Measurements from ENCODE around the gene NDC80. TPM values are rescaled to one million over a fixed set of nuclear protein-coding genes. Genes with fewer than 3 reads are reported as not detected.
"Not testable (repeated sequence)": the region's sequence is repeated elsewhere in the genome, so short reads cannot be mapped to it uniquely, and the experiment has no call there.

The NDC80 gene
- 1 to 10 TPM; 1.1 to 2.7 (median 2.5) TPM for total RNA-seq

GRCh38 chr18:2571200-2572170 is at the start of gene NDC80, which contains the start of gene METTL4:
Gene NDC80 (plus strand): TSS chr18:2571557. CDS start chr18:2572986, 1,429 bp downstream.
Gene METTL4 (minus strand): TSS chr18:2571505. CDS start chr18:2567216, 4,289 bp downstream.
- DNase-seq (ENCODE audit: low spot score in 2 of 2), result peak; percentile 86 to 87
- TF ChIP-seq POLR2A (IDR thresholded peaks at IDR 0.05) (peak in 1 of 2 donors; percentile 40), CTCF (IDR thresholded peaks at IDR 0.05) (no peak), POLR2AphosphoS5 (IDR thresholded peaks at IDR 0.05) (peak in 2 of 3 donors; percentile 60 to 70), EP300 (IDR thresholded peaks at IDR 0.05) (no peak)
- H3K27me3 ChIP-seq, result no peaks in the 10 kb centered on the region
- peak within 1 kb of the TSS; percentile 93 for H3K27ac ChIP-seq
- H3K36me3 ChIP-seq, result peaks cover 3% of the 10 kb centered on the region
- H3K9me3 ChIP-seq, result no peaks in the 10 kb centered on the region
- WGBS, result under 1% methylated on average over 43 of the region's 55 CpGs
- H3K4me3 ChIP-seq, result peak within 1 kb of the TSS; percentile 76
- peaks cover 22% of the 10 kb centered on the region for H3K4me1 ChIP-seq

GRCh38 chr18:2522112-2522511 is 49.2 kb upstream of the NDC80 start:
- Histone ChIP-seq H3K9me3 (no peaks in the 10 kb centered on the region), H3K36me3 (no peaks in the 10 kb centered on the region), H3K4me3 (no peak overlapping the region), H3K27me3 (no peaks in the 10 kb centered on the region), H3K27ac (no peak overlapping the region), H3K4me1 (no peaks in the 10 kb centered on the region)
- no peak for DNase-seq (ENCODE audit: low spot score in 2 of 2)
- TF ChIP-seq POLR2A (IDR thresholded peaks at IDR 0.05), result no peak
- no peak for TF ChIP-seq CTCF (IDR thresholded peaks at IDR 0.05)
- no peak for TF ChIP-seq POLR2AphosphoS5 (IDR thresholded peaks at IDR 0.05)
- TF ChIP-seq EP300 (IDR thresholded peaks at IDR 0.05), result no peak
- WGBS, result 89% methylated on average over 4 of the region's 4 CpGs

- H3K9me3 ChIP-seq; H3K27me3 ChIP-seq; H3K4me3 ChIP-seq; H3K4me1 ChIP-seq; DNase-seq (ENCODE audit: low spot score in 2 of 2); H3K27ac ChIP-seq; H3K36me3 ChIP-seq: not testable (repeated sequence)
- 31% methylated on average over 2 of the region's 2 CpGs for WGBS
Measured at GRCh38 chr18:2524794-2525198, 46.6 kb upstream of the NDC80 start.

GRCh38 chr18:2526329-2526728 is 45.0 kb upstream of the NDC80 start:
- Histone ChIP-seq H3K27ac (no peak overlapping the region), H3K9me3 (no peaks in the 10 kb centered on the region), H3K4me1 (no peaks in the 10 kb centered on the region), H3K27me3 (no peaks in the 10 kb centered on the region), H3K4me3 (no peak overlapping the region), H3K36me3 (no peaks in the 10 kb centered on the region)
- 83% methylated on average over 2 of the region's 2 CpGs for WGBS
- no peak for TF ChIP-seq CTCF (IDR thresholded peaks at IDR 0.05)
- TF ChIP-seq POLR2A (IDR thresholded peaks at IDR 0.05), result no peak
- no peak for TF ChIP-seq EP300 (IDR thresholded peaks at IDR 0.05)
- no peak for TF ChIP-seq POLR2AphosphoS5 (IDR thresholded peaks at IDR 0.05)
- DNase-seq (ENCODE audit: low spot score in 2 of 2), result no peak

GRCh38 chr18:2529154-2529553 is 42.2 kb upstream of the NDC80 start:
- no peaks in the 10 kb centered on the region for H3K36me3 ChIP-seq
- no peak for DNase-seq (ENCODE audit: low spot score in 2 of 2)
- no peak overlapping the region for H3K27ac ChIP-seq
- H3K9me3 ChIP-seq, result no peaks in the 10 kb centered on the region
- TF ChIP-seq POLR2A (IDR thresholded peaks at IDR 0.05), result no peak
- no peak for TF ChIP-seq EP300 (IDR thresholded peaks at IDR 0.05)
- no peak for TF ChIP-seq POLR2AphosphoS5 (IDR thresholded peaks at IDR 0.05)
- no peak for TF ChIP-seq CTCF (IDR thresholded peaks at IDR 0.05)
- no peaks in the 10 kb centered on the region for H3K4me1 ChIP-seq
- 75% methylated on average over 7 of the region's 7 CpGs for WGBS
- no peak overlapping the region for H3K4me3 ChIP-seq
- H3K27me3 ChIP-seq, result no peaks in the 10 kb centered on the region

Data from suprapubic skin (tissue), 4 donors.